Inferior parietal cortex (tissue), 1 donor: ENCODE measurements around the gene ENTR1.

Experiments
- DNase-seq: peaks from one replicate; pipeline ENCODE4 v3.0.0-alpha.2; 2016; ENCODE audit errors: extremely low spot score

Gene ENTR1

DNA sequence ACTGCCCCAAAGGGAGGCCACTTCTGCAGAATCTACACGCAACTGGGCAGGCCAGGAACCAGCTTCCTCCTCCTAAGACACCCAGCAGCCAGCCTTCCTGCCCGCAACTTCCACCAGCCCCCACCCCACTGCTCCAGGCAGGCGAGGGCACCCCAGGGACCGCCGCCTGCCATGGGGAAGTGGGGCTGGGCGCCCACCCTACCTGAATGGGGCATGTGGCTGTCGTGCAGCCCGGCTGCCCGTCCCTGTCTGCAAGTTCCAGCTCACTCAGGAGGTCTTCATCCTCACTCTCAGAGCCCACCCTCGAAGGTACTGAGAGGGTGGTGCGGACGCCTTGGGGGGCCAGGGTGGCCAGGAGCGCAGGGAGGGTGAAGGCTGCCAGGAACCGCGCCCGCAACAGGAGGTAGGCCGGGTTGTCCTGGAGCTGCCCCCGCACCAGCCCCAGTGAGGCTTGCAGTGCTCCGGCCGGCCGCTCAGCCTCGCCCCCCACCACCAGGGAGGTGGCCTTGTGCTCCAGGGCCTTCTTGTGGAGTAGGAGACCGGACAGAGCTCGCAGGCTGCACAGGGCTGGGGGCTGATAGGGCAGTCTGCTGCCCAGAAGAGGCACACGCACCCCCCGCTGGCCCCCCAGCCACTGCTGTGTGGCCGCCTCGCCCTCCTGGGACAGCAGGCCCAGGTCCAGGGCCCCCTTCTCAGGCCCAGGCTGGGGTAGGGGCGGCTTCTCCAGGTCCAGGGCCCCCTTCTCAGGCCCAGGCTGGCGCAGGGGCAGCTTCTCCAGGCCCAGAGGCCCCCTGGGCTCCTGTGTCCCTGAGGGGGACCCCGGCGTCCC, 32.9 kb downstream of the ENTR1 start:
- DNase-seq: no peak

DNA sequence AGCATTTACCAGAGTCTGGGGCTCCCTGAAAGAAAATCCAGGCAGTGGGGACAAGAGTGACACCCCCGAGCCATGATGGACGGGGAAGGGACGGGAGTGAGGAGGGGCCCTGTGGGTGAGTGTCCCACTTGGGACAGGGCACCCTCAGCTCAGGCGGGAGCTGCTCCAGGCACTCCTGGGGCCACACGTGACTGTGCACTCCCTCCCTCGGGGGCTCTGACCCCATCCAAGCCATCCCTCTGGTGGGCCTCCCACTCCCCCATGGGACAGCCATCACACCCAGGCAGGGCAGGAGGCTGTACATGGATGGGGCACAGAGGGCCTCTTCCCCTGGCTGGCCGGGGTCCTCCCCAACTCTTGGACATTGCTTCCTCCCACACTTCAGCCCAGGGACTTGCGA, 34.0 kb downstream of the ENTR1 start:
- no peak for DNase-seq

DNA sequence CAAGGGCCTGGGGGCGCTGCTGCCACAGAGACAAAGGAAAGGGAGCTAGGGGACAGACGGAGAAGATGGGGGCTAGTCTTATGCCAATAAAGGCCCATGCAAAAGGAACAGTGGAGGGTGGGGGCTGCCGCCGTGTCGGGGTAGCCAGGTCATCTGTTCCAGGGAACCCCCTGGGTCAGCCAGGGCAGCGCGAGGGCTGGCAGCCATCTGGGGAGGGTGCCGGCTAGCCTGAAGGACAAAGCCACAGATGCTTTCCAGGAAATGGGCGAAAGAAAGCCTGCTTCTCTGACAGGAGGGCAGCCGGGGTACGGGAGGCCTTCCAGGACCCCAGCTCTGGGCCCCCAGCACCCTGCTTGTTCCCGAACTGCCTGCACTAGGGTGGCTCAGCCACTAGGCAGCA, 35.3 kb downstream of the ENTR1 start:
- no peak for DNase-seq

DNA sequence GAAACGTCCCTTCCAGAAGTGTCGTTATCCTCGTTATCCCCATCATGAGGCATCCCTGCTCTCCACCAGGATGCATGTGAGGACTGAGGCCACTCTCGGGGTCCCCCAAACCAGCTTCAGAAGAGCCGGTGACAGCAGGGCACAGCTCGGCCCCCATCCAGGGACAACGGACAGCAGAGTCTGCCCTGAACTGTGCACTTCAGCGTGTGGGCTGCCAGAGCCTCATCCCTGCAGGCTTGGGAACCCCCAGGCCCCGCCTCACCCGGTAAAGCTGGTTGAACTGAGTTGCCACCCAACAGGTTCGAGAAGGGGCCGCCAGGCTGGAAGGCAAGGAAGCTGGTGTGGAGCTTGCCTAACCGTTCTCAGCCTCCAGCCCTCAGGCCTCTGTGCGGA, 36.2 kb downstream of the ENTR1 start:
- DNase-seq: no peak

DNA sequence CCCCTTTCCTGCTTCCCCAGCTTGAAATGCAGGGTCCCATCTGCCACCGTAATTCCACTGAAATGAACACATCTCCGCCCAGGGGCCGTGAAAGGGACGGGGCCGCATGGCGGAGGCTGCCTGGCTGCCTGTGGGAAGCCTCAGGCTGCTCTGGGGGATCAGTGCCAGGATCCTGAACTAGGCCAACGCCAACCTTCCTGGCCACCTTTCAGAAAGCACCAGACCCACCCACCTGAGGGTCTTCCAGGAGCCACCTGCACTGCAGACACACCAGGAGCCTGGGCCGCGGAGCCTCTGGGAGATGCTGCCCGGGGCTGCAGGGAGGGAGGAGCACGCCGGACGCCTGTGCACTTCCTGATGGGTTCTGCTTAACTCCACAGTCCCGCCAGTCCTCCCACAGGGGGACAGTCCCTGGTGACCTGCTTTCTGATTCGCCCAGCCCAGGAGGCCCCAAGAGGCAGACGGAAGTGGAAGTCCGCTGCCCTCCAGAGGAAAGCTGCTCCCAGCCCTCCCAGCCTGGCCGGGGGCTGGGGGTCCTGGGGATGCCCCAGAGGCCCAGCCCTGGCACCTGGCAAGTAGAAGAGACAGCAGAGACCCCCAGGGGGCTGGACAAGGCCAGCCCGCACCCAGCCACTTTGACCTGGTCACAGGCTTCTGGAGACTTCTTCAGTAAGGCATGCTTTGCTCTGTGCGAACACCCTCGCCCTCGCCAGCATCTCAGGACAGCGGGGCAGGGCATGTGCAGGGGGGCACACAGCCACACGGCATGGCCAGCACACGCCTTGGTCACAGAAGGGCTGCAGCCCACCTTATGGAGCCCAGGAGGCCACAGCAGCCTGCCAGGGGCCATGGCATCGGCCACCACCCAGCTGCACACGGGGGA, 36.9 kb downstream of the ENTR1 start, which contains the start of gene CARD9:
TSS of gene CARD9 (minus strand) at position 370 of the 883 bp plus-strand sequence. CDS start 1,591 bp downstream, outside the sequence.
- no peak for DNase-seq

DNA sequence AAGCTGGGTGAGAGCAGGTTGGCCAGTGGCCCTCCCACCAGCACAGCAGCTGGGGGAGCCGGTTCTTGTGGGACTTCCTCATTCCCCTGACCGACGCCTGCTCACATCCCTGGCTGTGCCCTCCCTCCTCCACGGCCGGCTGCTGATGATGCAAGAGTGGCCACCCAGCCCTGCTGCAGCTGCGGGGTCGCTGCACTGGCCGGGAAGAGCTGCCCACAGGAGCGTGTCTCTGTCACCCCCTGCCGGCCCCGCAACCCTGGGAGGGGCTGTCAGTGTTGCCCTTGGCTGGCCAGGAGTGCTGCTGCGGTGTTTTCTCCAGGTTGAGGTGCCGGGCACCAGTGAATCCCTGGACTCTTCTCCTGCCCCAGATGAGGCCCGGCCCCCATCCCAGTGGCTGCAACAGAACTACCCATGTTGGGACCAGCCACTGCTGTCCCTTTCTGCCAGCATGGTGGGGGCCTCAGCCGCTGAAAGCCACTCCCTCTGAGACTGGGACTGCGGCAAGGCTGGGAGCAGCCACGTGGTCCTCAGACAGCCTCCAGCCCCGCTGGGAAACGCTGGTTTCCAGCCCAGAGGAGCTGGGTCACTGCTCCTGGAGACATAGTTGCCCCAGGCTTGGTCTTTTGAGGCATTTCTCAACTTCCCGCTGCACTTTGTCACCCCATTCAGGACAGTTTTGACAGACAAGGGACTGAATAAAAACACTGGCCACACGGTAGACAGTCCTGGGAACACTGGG, 37.7 kb downstream of the ENTR1 start:
- DNase-seq: no peak

DNA sequence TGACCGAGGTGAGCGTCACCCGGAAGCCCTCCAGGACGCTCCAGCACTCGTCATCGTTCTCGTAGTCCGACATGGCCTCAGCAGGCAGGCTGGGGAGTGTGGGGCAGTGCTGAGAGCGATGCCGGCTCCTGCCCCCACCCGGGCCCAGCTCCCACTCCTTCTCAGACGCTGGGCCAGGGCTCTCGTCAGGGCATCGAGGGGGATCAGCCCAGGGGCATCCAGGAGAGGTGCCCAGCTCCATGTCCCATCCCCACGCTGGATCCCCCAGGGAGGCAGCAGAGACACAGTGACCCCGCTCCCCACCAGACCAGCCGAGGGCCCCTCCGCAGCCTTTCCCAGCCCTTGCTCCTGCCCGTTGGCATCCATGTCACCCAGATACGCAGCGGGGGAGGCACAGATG, 38.4 kb downstream of the ENTR1 start:
- no peak for DNase-seq

DNA sequence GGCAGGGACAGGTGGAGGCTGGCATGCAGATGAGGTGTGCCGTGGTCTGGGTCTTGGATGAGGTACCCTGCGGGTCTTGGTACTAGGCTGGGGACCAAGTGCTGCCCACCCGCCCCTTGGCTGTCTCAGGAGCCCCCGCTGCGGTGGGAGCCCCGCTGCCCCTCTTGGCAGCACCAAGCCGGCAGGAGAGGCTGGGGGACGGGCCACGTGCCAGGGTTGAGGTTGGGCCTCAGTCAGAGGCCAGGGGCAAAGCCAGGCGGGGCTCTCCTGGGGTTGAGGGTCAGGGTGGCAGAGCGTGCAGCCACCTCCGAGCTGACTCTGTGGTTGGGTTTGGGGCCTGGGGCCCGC, 38.9 kb downstream of the ENTR1 start:
- no peak for DNase-seq

DNA sequence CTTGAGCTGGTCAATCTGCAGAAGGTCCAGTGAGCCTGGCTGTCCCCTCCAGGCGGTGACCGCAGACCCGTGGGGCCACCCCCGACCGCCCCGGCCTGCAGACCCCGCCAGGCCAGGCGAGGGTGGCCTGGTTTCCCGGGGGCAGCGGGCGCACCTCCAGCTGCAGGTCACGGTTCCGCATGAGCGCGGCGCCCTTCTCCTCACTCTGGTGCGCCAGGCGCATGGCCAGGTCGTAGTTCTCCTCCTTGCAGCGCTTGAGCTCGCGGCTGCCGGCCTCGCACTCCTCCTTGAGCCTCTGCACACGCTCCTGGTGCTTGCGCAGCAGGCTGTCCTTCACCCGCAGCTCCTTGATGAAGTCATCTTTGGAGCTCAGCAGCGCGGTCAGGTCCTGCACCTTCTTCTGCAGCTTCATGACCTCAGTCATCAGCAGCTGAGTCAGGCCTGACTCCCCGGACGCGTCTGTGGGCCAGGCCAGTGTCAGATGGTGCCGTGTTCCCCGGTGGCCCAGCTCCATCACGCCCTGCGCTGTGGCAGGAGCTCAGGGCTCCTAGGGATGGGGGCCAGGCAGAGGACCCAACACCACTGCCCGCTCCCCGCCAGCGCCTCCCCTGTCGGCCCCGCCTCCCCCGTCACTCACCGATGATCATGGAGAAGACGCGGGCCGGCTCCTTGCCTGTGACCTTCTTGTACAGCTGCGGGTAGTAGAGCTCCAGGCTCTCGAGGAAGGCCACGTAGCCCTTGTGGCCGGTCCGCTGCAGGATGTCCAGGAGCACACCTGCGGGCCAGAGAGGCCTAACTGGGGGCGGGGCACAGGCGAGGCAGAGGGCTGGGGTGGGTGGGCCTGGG, 39.5 kb downstream of the ENTR1 start:
- DNase-seq: no peak

DNA sequence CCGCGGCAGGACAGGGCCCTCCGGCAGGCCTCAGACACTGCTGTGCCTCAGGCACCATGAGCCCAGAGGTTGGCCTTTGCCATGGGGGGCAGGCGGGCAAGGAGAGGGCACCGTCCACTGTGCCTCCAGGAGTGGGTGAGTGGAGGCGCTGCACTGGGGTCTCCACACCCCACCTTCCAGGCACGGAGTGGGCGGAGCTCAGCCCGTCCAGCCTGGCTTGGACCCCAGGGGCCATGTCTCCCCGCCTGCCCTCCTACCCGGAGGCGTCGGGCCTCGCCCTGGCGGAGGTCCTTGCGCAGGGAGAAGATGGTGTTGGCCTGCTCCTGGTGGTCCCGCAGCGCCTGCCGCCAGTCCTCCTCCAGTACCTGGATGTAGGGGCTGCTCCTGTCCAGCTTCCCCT, 40.4 kb downstream of the ENTR1 start:
- DNase-seq: no peak

DNA sequence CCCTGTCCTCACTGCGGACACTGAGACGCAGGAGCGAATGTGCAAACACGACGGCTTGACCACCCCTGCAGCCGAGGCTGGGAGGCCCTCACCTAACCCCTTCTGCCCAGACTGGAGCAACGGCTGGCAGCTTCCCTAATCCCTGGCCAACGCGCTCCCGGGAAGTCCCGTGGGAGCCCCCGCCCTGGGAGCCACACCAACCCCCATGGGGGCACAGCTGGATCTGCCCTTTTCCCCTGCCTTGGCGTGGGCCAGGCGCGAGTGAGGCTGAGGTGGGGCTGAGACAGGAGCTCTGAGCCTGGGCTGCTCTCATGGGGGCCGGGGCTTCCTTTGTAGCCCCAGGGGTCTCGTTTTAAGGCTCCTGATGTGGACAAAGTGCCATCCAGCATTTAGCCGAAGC, 42.2 kb downstream of the ENTR1 start:
- no peak for DNase-seq

DNA sequence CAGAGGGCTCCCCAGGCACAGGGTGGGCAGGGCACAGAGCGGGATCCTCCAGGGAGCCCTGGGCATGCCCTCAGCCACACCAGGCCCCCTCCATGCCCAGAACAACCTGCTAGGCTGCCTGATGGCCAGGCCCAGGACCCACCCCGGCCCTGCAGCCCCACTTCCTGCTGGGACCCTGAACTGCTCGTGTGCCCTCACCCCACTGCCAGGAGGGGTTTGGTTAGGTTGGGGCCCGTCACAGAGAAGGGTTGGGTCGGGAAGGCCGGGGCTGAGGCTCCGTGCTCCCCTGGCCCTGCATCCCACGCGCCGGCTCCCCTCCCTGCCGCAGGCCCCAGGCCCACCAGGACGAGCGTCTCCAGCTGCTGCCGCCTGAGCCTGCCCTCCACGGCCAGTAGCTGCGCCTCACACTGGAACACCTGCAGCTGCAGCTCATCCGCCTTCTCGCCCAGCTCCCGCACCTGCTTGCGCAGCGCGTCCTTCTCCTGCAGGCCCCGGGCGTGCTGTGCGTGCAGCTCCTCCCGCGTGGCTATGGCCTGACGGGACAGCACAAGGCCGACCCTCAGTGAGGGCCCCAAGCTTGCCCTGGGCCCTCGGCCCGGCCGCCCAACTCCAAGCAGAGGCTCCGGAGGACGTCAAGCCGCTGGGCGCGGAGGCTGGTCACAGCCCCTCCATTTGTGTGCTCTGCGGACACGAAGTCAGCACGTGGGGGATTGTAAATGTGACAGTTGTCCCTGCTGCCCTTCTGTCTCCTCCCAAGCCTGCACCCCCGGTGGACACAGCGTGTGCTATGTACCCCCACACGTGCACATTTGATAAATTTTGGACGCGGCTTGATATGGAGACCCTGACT, 42.9 kb downstream of the ENTR1 start:
- DNase-seq: no peak

DNA sequence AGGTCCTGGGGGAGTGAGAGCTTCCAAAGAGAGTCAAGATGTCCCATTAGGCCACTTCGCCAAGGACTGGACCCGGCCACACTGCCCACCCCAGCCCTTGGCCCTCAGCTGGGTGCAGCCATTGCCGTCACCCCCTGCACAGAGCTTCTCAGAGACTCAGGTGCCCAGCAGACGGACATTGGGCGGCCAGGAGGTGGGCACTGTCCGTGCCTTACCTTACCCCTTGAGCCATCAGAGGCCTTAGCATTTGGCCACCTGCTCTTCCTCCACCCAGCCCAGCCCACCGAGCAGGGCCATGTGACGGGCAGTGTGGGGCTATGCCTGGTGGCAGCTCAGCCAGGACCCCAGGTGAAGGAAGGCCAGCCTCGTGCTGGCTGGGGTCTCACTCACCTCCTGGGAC, 43.6 kb downstream of the ENTR1 start:
- no peak for DNase-seq

DNA sequence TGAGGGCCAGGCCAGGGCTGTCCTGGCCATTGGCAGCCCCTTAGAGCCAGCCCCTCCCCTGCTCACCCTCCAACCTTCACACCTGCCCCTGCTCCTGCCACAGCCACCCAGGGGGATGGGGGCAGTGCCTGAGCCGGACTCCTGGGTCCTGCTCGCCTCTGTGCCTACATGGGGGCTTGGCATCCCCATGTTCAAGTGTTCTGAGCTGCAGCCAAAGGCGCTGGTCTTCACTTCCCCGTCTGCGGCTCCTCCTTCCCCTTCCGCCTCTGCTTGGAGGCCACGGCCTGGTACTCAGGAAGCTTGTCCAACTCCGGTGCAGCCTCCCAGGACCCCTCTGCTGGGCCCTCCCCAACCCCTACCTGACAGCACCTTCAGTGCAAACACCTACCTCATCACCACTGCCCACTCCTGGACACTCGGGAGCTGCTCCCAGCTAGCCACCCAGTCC, 44.6 kb downstream of the ENTR1 start:
- no peak for DNase-seq

DNA sequence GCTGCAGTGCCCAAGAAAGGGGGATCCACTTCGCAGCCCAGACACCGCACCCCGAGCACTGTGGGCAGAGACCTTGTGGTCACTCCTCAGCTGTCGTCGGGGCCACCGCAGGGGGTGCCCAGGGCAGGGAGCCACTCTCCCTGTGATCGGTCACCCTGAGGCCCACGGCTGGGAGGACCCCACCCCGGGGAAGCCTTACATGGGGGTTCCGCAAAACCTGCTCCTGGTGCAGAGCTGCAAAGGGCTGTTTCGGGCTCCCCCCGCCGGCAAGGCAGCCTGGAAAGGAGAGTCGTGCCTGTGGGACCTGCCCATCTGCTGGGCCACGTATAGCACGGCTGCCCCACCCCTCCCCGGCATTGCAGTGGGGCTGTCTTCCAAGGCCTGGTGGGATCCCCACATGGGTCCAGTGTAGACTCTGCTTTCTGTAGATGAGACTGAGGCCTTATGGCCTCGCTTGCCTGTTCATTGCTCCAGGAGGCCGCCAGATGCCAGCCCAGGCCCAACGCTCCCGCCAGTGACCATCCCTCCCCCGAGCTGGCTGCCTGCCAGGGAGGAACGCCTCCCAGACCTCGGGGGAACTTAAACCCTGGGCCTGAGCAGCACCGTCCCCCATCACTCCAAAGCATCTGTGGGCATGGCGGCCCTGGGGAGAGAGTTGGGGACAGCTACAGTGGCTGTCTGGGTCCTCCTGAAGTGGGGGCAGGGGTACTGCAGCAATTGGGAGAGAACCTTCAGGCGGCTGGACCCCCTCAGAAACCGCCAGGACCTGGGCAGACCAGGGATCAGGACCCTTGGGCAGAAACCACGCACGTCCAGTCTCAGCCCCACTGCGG, 45.3 kb downstream of the ENTR1 start:
- DNase-seq: no peak

DNA sequence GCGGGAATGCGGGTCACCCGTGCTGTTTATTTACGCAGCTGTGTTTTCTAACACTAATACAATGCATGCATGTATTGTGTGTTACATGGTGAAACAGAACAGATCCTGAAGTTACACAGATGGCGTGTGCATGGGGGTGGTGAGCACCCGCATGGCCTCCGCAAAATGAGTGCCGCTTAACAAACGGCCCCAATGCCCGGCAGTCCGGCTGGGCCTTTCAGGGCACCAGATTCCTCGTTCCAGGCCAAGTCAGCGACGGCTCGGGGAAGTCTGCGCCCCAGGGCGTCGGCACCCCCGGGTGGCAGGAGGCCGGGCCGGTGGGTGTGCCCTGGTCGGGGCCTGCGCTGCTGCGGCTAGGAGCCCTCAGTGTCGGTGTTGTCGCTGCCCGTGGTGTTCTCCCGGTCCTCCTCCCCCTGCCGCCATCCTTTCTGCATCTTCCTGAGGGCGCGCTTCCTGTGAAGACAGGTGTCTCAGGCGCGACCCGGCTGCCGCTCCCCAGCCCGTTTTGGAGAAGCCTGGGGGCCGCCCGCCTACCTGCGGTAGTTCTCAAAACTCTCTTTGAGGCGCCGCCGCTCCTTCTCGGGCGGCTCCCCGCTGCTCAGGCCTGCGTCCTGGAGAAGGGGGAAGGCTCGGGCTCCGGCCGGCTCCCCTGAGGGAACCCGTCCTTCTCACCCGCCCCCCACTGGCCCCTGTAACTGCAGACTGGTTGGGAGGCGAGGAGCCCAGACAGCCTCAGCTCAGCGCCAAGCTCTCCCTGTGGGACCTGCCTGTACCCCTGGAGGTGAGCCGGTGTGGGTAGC, 46.3 kb downstream of the ENTR1 start:
- no peak for DNase-seq

DNA sequence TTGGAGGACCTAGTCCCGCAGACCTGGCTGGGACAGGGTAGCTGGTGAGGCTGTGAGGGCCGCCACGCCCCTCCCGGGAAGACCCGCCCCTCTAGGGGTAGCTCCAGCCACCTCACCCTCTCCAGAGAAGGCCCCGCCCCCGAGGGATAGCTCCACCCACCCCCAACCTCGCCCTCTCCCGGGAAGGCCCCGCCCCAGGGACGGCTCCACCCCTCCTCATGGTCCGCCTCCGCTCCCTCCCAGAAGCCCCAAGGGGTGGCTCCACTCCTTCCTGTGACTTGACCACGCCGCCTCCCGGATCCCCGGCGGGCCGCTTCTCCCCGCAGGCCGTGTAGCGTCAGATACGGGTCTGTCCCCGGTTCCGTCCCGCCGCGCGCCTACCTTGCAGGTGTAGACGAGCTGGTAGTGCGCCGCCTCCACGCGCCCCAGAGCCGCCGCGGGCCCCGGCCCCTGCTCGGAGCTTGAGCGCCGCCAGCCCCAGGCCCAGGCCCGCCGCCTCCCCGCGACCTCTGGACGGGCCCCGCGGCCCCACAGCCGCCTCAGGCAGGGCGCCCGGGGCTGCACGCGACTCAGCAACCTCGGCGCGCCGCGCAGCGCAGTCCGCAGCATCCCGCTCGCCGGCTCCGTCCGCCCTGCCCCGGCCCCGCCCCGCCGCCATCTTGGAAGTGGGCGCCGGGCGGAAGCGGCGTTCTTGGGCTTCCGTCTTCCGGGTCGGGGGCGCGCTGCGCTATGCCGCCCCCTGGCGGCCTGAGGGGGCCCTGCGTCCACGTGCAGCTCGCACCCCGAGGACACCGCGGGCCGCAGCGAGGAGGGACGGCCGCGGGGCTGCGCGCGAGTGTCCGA, 47.1 kb downstream of the ENTR1 start, which contains the start of gene DNLZ:
TSS of gene DNLZ (minus strand) at position 639 of the 843 bp plus-strand sequence. CDS start at position 609, 30 bp downstream.
- DNase-seq: peak; percentile 85

DNA sequence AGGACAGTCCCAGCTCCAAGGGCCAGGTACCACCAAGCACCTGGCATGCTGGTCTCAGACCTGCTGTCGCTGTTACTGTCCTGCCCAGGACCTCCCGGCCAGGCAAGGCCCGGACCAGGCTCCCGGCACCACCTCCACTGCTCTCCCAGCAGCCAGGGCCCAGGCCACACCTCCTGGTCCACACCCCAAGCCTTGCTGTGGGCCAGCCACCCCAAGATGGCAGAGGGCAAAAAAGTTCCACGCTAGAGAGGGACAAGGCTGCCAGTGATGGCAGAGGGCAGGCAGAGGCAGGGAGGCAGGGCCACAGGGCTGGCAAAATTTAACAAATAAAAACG, 48.0 kb downstream of the ENTR1 start:
- DNase-seq: no peak
